Neuron (in vitro differentiated cells): ENCODE data around the gene KLHL30.
"Not testable (repeated sequence)": the region's sequence is repeated elsewhere in the genome, so short reads cannot be mapped to it uniquely, and the experiment has no call there.

Experiments
- H2AFZ ChIP-seq: one replicate; pipeline ENCODE4 v1.6.1; 2013; ENCODE audit warnings: low read depth, mild to moderate bottlenecking, inconsistent platforms, low read length, moderate library complexity
- H3K27me3 ChIP-seq: one replicate; pipeline ENCODE4 v1.6.1; 2013; ENCODE audit warnings: low read length; ENCODE audit not compliant: insufficient read depth
- H3K36me3 ChIP-seq: one replicate; pipeline ENCODE4 v1.6.1; 2013; ENCODE audit warnings: low read length; ENCODE audit not compliant: insufficient read depth
- H3K4me1 ChIP-seq: one replicate; pipeline ENCODE4 v1.6.1; 2013; ENCODE audit warnings: low read length; ENCODE audit not compliant: insufficient read depth
- H3K4me3 ChIP-seq: 2 replicates; pipeline ENCODE4 v1.5.1; 2013; ENCODE audit warnings: mild to moderate bottlenecking, low read length, moderate library complexity
- H3K9me3 ChIP-seq: one replicate; pipeline ENCODE4 v1.6.1; 2013; ENCODE audit warnings: low read length

Gene KLHL30

GRCh38 chr2:238165288-238165921 lies 26.9 kb downstream of the KLHL30 start:
- no peaks in the 10 kb centered on the region for H3K9me3 ChIP-seq
- no peak overlapping the region for H3K4me3 ChIP-seq
- H2AFZ ChIP-seq: no peak overlapping the region
- H3K27me3 ChIP-seq: peaks cover 9% of the 10 kb centered on the region
- peaks cover 17% of the 10 kb centered on the region for H3K36me3 ChIP-seq
- H3K4me1 ChIP-seq: no peaks in the 10 kb centered on the region

GRCh38 chr2:238166391-238167343 lies 28.2 kb downstream of the KLHL30 start:
- Histone ChIP-seq H3K27me3 (no peaks in the 10 kb centered on the region), H3K9me3 (no peaks in the 10 kb centered on the region), H3K4me1 (no peaks in the 10 kb centered on the region), H3K36me3 (peaks cover 25% of the 10 kb centered on the region), H3K4me3 (no peak overlapping the region), H2AFZ (no peak overlapping the region)

- H3K4me3 ChIP-seq: no peak overlapping the region
- H3K9me3 ChIP-seq: no peaks in the 10 kb centered on the region
- H3K27me3 ChIP-seq: no peaks in the 10 kb centered on the region
- H3K36me3 ChIP-seq: peaks cover 31% of the 10 kb centered on the region
- no peak overlapping the region for H2AFZ ChIP-seq
- no peaks in the 10 kb centered on the region for H3K4me1 ChIP-seq
Measured at GRCh38 chr2:238167344-238167715, 28.9 kb downstream of the KLHL30 start.

GRCh38 chr2:238167761-238168160 lies 29.3 kb downstream of the KLHL30 start:
- Histone ChIP-seq H3K4me1 (no peaks in the 10 kb centered on the region), H3K4me3 (no peak overlapping the region), H3K27me3 (no peaks in the 10 kb centered on the region), H2AFZ (no peak overlapping the region), H3K36me3 (peaks cover 36% of the 10 kb centered on the region), H3K9me3 (no peaks in the 10 kb centered on the region)

GRCh38 chr2:238168196-238169047 lies 30.0 kb downstream of the KLHL30 start:
- Histone ChIP-seq H3K36me3 (peaks cover 42% of the 10 kb centered on the region), H3K27me3 (no peaks in the 10 kb centered on the region), H3K4me3 (no peak overlapping the region), H3K4me1 (no peaks in the 10 kb centered on the region), H3K9me3 (no peaks in the 10 kb centered on the region), H2AFZ (no peak overlapping the region)

GRCh38 chr2:238169048-238169707 lies 30.7 kb downstream of the KLHL30 start:
- Histone ChIP-seq H3K4me1 (no peaks in the 10 kb centered on the region), H2AFZ (no peak overlapping the region), H3K4me3 (no peak overlapping the region), H3K27me3 (no peaks in the 10 kb centered on the region), H3K36me3 (peaks cover 50% of the 10 kb centered on the region), H3K9me3 (no peaks in the 10 kb centered on the region)

GRCh38 chr2:238169708-238170251 lies 31.3 kb downstream of the KLHL30 start:
- peaks cover 55% of the 10 kb centered on the region for H3K36me3 ChIP-seq
- H2AFZ ChIP-seq: no peak overlapping the region
- no peaks in the 10 kb centered on the region for H3K27me3 ChIP-seq
- no peaks in the 10 kb centered on the region for H3K9me3 ChIP-seq
- no peaks in the 10 kb centered on the region for H3K4me1 ChIP-seq
- no peak overlapping the region for H3K4me3 ChIP-seq

- no peak overlapping the region for H3K4me3 ChIP-seq
Measured at GRCh38 chr2:238170386-238171071, 32.1 kb downstream of the KLHL30 start.

GRCh38 chr2:238171072-238171431 lies 32.6 kb downstream of the KLHL30 start:
- not testable (repeated sequence) for H3K27me3 ChIP-seq, H3K4me1 ChIP-seq, H2AFZ ChIP-seq, H3K4me3 ChIP-seq, H3K9me3 ChIP-seq
- H3K36me3 ChIP-seq: peaks cover 58% of the 10 kb centered on the region

More at GRCh38 chr2:238170386-238171071, 32.1 kb downstream of the KLHL30 start:
- no peaks in the 10 kb centered on the region for H3K27me3 ChIP-seq
- no peaks in the 10 kb centered on the region for H3K4me1 ChIP-seq
- H2AFZ ChIP-seq: no peak overlapping the region
- H3K36me3 ChIP-seq: peaks cover 58% of the 10 kb centered on the region
- H3K9me3 ChIP-seq: no peaks in the 10 kb centered on the region

GRCh38 chr2:238171575-238172187 lies 33.2 kb downstream of the KLHL30 start:
- Histone ChIP-seq H3K9me3 (no peaks in the 10 kb centered on the region), H3K27me3 (no peaks in the 10 kb centered on the region), H3K4me1 (no peaks in the 10 kb centered on the region), H3K36me3 (peaks cover 64% of the 10 kb centered on the region), H3K4me3 (no peak overlapping the region), H2AFZ (no peak overlapping the region)

- Histone ChIP-seq H3K4me3 (no peak overlapping the region), H3K4me1 (no peaks in the 10 kb centered on the region), H3K9me3 (no peaks in the 10 kb centered on the region), H3K27me3 (no peaks in the 10 kb centered on the region), H2AFZ (no peak overlapping the region), H3K36me3 (peaks cover 67% of the 10 kb centered on the region)
Measured at GRCh38 chr2:238172439-238172838, 34.0 kb downstream of the KLHL30 start.

GRCh38 chr2:238173692-238174091 lies 35.2 kb downstream of the KLHL30 start:
- Histone ChIP-seq H3K4me1 (no peaks in the 10 kb centered on the region), H3K36me3 (peaks cover 80% of the 10 kb centered on the region), H3K9me3 (no peaks in the 10 kb centered on the region), H3K27me3 (no peaks in the 10 kb centered on the region), H3K4me3 (no peak overlapping the region), H2AFZ (no peak overlapping the region)
